K562 (cell line): ENCODE data around the gene RDH16. TPM values are rescaled to one million over a fixed set of nuclear protein-coding genes. Genes with fewer than 3 reads are reported as not detected.

Experiments used
- CBX3 ChIP-seq, 2 experiments: IDR thresholded peaks; 1 replicate in 1 of 2; 2 replicates in 1 of 2; pipeline ENCODE4 v1.6.1; 2012; ENCODE audit warnings: inconsistent platforms in 2 of 2, low read length in 2 of 2, borderline replicate concordance in 1 of 2, control low read depth in 1 of 2
- CHD2 ChIP-seq: IDR thresholded peaks from 2 replicates; pipeline ENCODE4 v1.6.1; 2011; ENCODE audit warnings: low read depth, low read length
- CTCF ChIP-seq, 3 experiments: IDR thresholded peaks in 2 of 3; conservative IDR thresholded peaks in 1 of 3; 2 replicates each; pipeline ENCODE4 v1.5.1; 2011 to 2012; ENCODE audit warnings: low read length in 3 of 3, mild to moderate bottlenecking in 3 of 3, control low read depth in 2 of 3, improper control_type of control experiment in 1 of 3, inconsistent platforms in 1 of 3, low read depth in 1 of 3, mixed read lengths in 1 of 3, moderate library complexity in 1 of 3; ENCODE audit not compliant: insufficient read depth in 2 of 3
- DACH1 ChIP-seq: fragments of 450-650 bp; IDR thresholded peaks from 2 replicates; pipeline ENCODE4 v1.6.1; 2018; ENCODE audit not compliant: partially characterized antibody
- E2F8 ChIP-seq: fragments of 450-650 bp; IDR thresholded peaks from 2 replicates; pipeline ENCODE4 v1.7.1; 2018; ENCODE audit warnings: mild to moderate bottlenecking, low read depth; ENCODE audit not compliant: partially characterized antibody
- GMEB1 ChIP-seq: fragments of 250-450 bp; sonication (Bioruptor Pico); IDR thresholded peaks from 2 replicates; pipeline ENCODE4 v1.4.0; 2020; ENCODE audit warnings: mild to moderate bottlenecking
- HMGXB4 ChIP-seq: sonication (generic); formaldehyde crosslinking; IDR thresholded peaks from 2 replicates; pipeline ENCODE4 v1.8.1; 2023; ENCODE audit warnings: mild to moderate bottlenecking, missing genetic modification reagents
- HNRNPLL ChIP-seq: fragments of 200-400 bp; formaldehyde crosslinking; IDR thresholded peaks from 2 replicates; pipeline ENCODE4 v1.6.1; 2017; ENCODE audit warnings: low read length, low read depth, mild to moderate bottlenecking; ENCODE audit not compliant: poor library complexity, severe bottlenecking
- MLX ChIP-seq, 2 experiments: fragments of 450-650 bp in 1 of 2; sonication (generic) in 1 of 2; formaldehyde crosslinking; conservative IDR thresholded peaks; 2 replicates each; pipeline versions ENCODE4 v1.4.0 to v1.8.1; 2020 to 2022; ENCODE audit warnings: mild to moderate bottlenecking in 1 of 2, missing genetic modification reagents in 1 of 2
- NR3C1 ChIP-seq: sonication (generic); formaldehyde crosslinking; IDR thresholded peaks from 2 replicates; pipeline ENCODE4 v1.8.1; 2022; ENCODE audit warnings: missing genetic modification reagents
- PTTG1 ChIP-seq: fragments of 450-650 bp; IDR thresholded peaks from 2 replicates; pipeline ENCODE4 v1.6.1; 2016; ENCODE audit warnings: low read depth, mild to moderate bottlenecking, missing genetic modification characterization, missing compliant biosample characterization
- RBFOX2 ChIP-seq: fragments of 200-400 bp; formaldehyde crosslinking; IDR thresholded peaks from 2 replicates; pipeline ENCODE4 v1.6.1; 2017; ENCODE audit warnings: low read depth, mild to moderate bottlenecking, low read length, moderate library complexity
- SIX5 ChIP-seq, 2 experiments: IDR thresholded peaks; 2 replicates each; pipeline ENCODE4 v1.6.1; 2011; ENCODE audit warnings: low read length in 2 of 2, borderline replicate concordance in 1 of 2, low read depth in 1 of 2, mild to moderate bottlenecking in 1 of 2, moderate library complexity in 1 of 2; ENCODE audit not compliant: insufficient read depth in 1 of 2
- SOX6 ChIP-seq: fragments of 450-650 bp; IDR thresholded peaks from 2 replicates; pipeline ENCODE4 v1.6.1; 2014; ENCODE audit warnings: mild to moderate bottlenecking
- TCF3 ChIP-seq: sonication (generic); formaldehyde crosslinking; IDR thresholded peaks from 2 replicates; pipeline ENCODE4 v1.4.0; 2020; ENCODE audit warnings: mild to moderate bottlenecking, missing genetic modification reagents
- ZFX ChIP-seq: sonication (generic); formaldehyde crosslinking; IDR thresholded peaks from 2 replicates; pipeline ENCODE4 v1.8.0; 2022; ENCODE audit warnings: mild to moderate bottlenecking, missing genetic modification reagents, moderate library complexity
- ZNF140 ChIP-seq: fragments of 250-450 bp; sonication (Bioruptor Pico); IDR thresholded peaks from 2 replicates; pipeline ENCODE4 v1.8.0; 2021; ENCODE audit warnings: moderate library complexity, mild to moderate bottlenecking, inconsistent platforms
- ZNF324 ChIP-seq: fragments of 250-450 bp; sonication (Bioruptor Pico); IDR thresholded peaks from 2 replicates; pipeline ENCODE4 v1.4.0; 2020; ENCODE audit warnings: mild to moderate bottlenecking
- ZNF354B ChIP-seq: fragments of 250-450 bp; sonication (Bioruptor Pico); IDR thresholded peaks from 2 replicates; pipeline ENCODE4 v1.4.0; 2020
- ZNF668 ChIP-seq: fragments of 250-450 bp; sonication (Bioruptor Pico); IDR thresholded peaks from 2 replicates; pipeline ENCODE4 v1.8.0; 2022; ENCODE audit warnings: mild to moderate bottlenecking, inconsistent platforms
- polyA plus RNA-seq, 8 experiments: library from polyadenylated mRNA; depleted of rRNA in 4 of 8; stranded (reverse) in 5 of 8; unstranded in 3 of 8; fragments of >200 nt; fragmentation: Nextera tagmentation in 2 of 8; fragmentation: Illumina TruSeq in 1 of 8; extraction: Ambion mirVana in 2 of 8; extraction: Trizol in 1 of 8; gene quantifications; 2 replicates each; pipeline versions ENCODE4 v1.2.1 to v1.2.3, GENCODE V29; 2011 to 2014; ENCODE audit warnings: inconsistent platforms in 1 of 8, missing spikeins in 1 of 8
- total RNA-seq, 7 experiments: library from RNA; depleted of rRNA in 6 of 7; stranded (reverse); fragments of >200 nt in 6 of 7; fragmentation: Illumina TruSeq in 2 of 7; extraction: Trizol in 2 of 7; gene quantifications; 2 replicates each; pipeline versions ENCODE4 v1.2.1 to v1.2.3, GENCODE V29; 2011 to 2021; ENCODE audit warnings: low replicate concordance in 1 of 7

Gene RDH16
- total and polyA plus RNA-seq, 9 of the 15 experiments (the other 6 are each of a cell fraction or from before 2014, with no cell fraction given) = 0.11 to 0.52 (median 0.22) TPM; not detected in 1

- no peak for TF ChIP-seq ZNF140
- TF ChIP-seq E2F8 = peak; percentile 19
- no peak for TF ChIP-seq NR3C1 (CRISPR knock-in tag)
- no peak for TF ChIP-seq ZNF354B (CRISPR knock-in tag)
- no peak for TF ChIP-seq CHD2
- TF ChIP-seq HMGXB4 (CRISPR knock-in tag) = no peak
- TF ChIP-seq SIX5 (IDR thresholded peaks at IDR 0.05; ENCODE audit: borderline replicate concordance in 1 of 2, insufficient read depth in 1 of 2, low read depth in 1 of 2, low read length in 2 of 2) = no peak
- no peak for TF ChIP-seq RBFOX2
- TF ChIP-seq MLX (CRISPR knock-in tag; conservative IDR thresholded peaks at IDR 0.05) = no peak
- TF ChIP-seq CTCF (IDR thresholded peaks at IDR 0.05 in 2 of 3, conservative IDR thresholded peaks at IDR 0.05 in 1 of 3; ENCODE audit: insufficient read depth in 2 of 3, low read depth in 1 of 3, low read length in 3 of 3) = peak; percentile 91 to 96 (median 93)
- no peak for TF ChIP-seq PTTG1 (tag)
- TF ChIP-seq SOX6 = peak; percentile 37
- no peak for TF ChIP-seq HNRNPLL
- TF ChIP-seq ZNF668 (CRISPR knock-in tag) = no peak
- TF ChIP-seq CBX3 (IDR thresholded peaks at IDR 0.05; ENCODE audit: borderline replicate concordance in 1 of 2, low read length in 2 of 2) = peak in 1 of 2 experiments; percentile 29; a peak in 1 of 3 replicates
- no peak for TF ChIP-seq DACH1
- 0 out of 2 replicates have a peak, but pooled peaks have one; percentile 12 for TF ChIP-seq ZNF324 (CRISPR knock-in tag)
- TF ChIP-seq GMEB1 (CRISPR knock-in tag) = no peak
- 0 out of 2 replicates have a peak, but pooled peaks have one; percentile 0 for TF ChIP-seq ZFX (CRISPR knock-in tag)
- peak; percentile 8; the same call in 1 of the 2 replicates for TF ChIP-seq TCF3
These were observed 30.2 kb upstream of the RDH16 start (continued) for GRCh38 chr12:56987551-56988053.
